AG04449 (cell line): Measurements from ENCODE around the gene ZNF334.

Experiments
- CTCF ChIA-PET: fragments of 350-600 bp; formaldehyde crosslinking; extraction: SDS; loops from one replicate; lab custom pipeline; 2021; ENCODE audit warnings: antibody characterized with exemption; lab: Yijun Ruan, JAX
- POLR2A ChIA-PET: fragments of 400-600, 350-600 bp; formaldehyde crosslinking; extraction: SDS; loops from one replicate; lab custom pipeline; 2020; ENCODE audit warnings: antibody characterized with exemption, inconsistent platforms; lab: Yijun Ruan, JAX
- DNase-seq: peaks from one replicate; pipeline ENCODE4 v3.0.0-alpha.2; 2010; ENCODE audit warnings: low read depth, low spot score
- H3K4me3 ChIP-seq: 2 replicates; pipeline ENCODE4 v1.5.1; 2011; ENCODE audit warnings: low read depth, mild to moderate bottlenecking, control low read depth, low read length
- CTCF ChIP-seq: IDR thresholded peaks from one replicate; pipeline ENCODE4 v1.5.1; 2011; ENCODE audit warnings: mild to moderate bottlenecking, moderate library complexity, low read length, control low read depth, inconsistent platforms; ENCODE audit not compliant: insufficient read depth; ENCODE audit errors: missing control alignments

The ZNF334 gene

GRCh38 chr20:46477225-46477624 is 36.1 kb downstream of the ZNF334 start:
- POLR2A ChIA-PET: no interaction called here
- no peak overlapping the region for H3K4me3 ChIP-seq
- no peak for TF ChIP-seq CTCF
- CTCF ChIA-PET: no interaction called here
- no peak for DNase-seq

- H3K4me3 ChIP-seq: no peak overlapping the region
- POLR2A ChIA-PET: no interaction called here
- DNase-seq: no peak
- TF ChIP-seq CTCF: no peak
- CTCF ChIA-PET: no interaction called here
Measured at GRCh38 chr20:46468508-46468907, 44.9 kb downstream of the ZNF334 start.

GRCh38 chr20:46464451-46464850 is 48.9 kb downstream of the ZNF334 start:
- no peak for DNase-seq
- POLR2A ChIA-PET: no interaction called here
- CTCF ChIA-PET: no interaction called here

GRCh38 chr20:46463852-46464251 is 49.5 kb downstream of the ZNF334 start:
- TF ChIP-seq CTCF: no peak
- H3K4me3 ChIP-seq: no peak overlapping the region
- DNase-seq: no peak
- POLR2A ChIA-PET: no interaction called here
- CTCF ChIA-PET: no interaction called here

More at GRCh38 chr20:46464451-46464850, 48.9 kb downstream of the ZNF334 start:
- no peak for TF ChIP-seq CTCF
- no peak overlapping the region for H3K4me3 ChIP-seq

GRCh38 chr20:46461808-46462207 is 51.6 kb downstream of the ZNF334 start:
- H3K4me3 ChIP-seq: no peak overlapping the region
- ChIA-PET POLR2A (no interaction called here), CTCF (no interaction called here)
- no peak for DNase-seq
- TF ChIP-seq CTCF: no peak

GRCh38 chr20:46458866-46459750 is 54.3 kb downstream of the ZNF334 start:
- CTCF ChIA-PET: no interaction called here
- POLR2A ChIA-PET: no interaction called here
- no peak for TF ChIP-seq CTCF
- no peak for DNase-seq
- H3K4me3 ChIP-seq: no peak overlapping the region
